Type B pancreatic cell (in vitro differentiated cells): Measurements from ENCODE around the gene PNMA6A. TPM values are rescaled to one million over a fixed set of nuclear protein-coding genes. Genes with fewer than 3 reads are reported as not detected.

ENCODE experiments used
- DNase-seq: peaks from one replicate; pipeline ENCODE4 v3.0.0; 2021; ENCODE audit warnings: mixed read lengths; ENCODE audit not compliant: unreplicated experiment; ENCODE audit errors: extremely low spot score
- H3K27ac Mint-ChIP-seq: 2 replicates; pipeline ENCODE4 v1.8.0; 2021; ENCODE audit warnings: mild to moderate bottlenecking, mixed read lengths
- H3K27me3 Mint-ChIP-seq: 2 replicates; pipeline ENCODE4 v1.8.0; 2021; ENCODE audit warnings: mixed read lengths
- H3K36me3 Mint-ChIP-seq: 2 replicates; pipeline ENCODE4 v1.8.0; 2021; ENCODE audit warnings: mixed read lengths
- H3K4me1 Mint-ChIP-seq: one replicate; pipeline ENCODE4 v1.8.0; 2021; ENCODE audit warnings: mixed read lengths; ENCODE audit not compliant: unreplicated experiment
- H3K4me3 Mint-ChIP-seq: 2 replicates; pipeline ENCODE4 v1.8.0; 2021; ENCODE audit warnings: mild to moderate bottlenecking, mixed read lengths
- H3K9me3 Mint-ChIP-seq: 2 replicates; pipeline ENCODE4 v1.8.0; 2021; ENCODE audit warnings: mixed read lengths
- CTCF ChIP-seq: fragments of 200-600 bp; sonication (generic); conservative IDR thresholded peaks from 2 replicates; pipeline ENCODE4 v1.5.0; 2021; ENCODE audit warnings: antibody characterized with exemption, mild to moderate bottlenecking
- total RNA-seq: library from RNA; stranded (reverse); gene quantifications from 2 replicates; pipeline ENCODE4 v1.2.1, GENCODE V29; 2021; ENCODE audit warnings: low replicate concordance

PNMA6A gene
- total RNA-seq, 1 donor from 2014 or later: 5.4 TPM

GRCh38 chrX:153049093-153049492 is 23.2 kb upstream of the PNMA6A start:
- Mint-ChIP-seq H3K4me1 (no peaks in the 10 kb centered on the region), H3K9me3 (peaks cover 9% of the 10 kb centered on the region), H3K27ac (no peak overlapping the region), H3K36me3 (no peaks in the 10 kb centered on the region), H3K4me3 (no peak overlapping the region), H3K27me3 (peaks cover 7% of the 10 kb centered on the region)
- no peak for TF ChIP-seq CTCF
- DNase-seq: no peak

GRCh38 chrX:153052534-153052933 is 19.7 kb upstream of the PNMA6A start:
- H3K9me3 Mint-ChIP-seq: peaks cover 9% of the 10 kb centered on the region
- peaks cover 4% of the 10 kb centered on the region for H3K4me1 Mint-ChIP-seq
- TF ChIP-seq CTCF: peak; percentile 30
- DNase-seq: no peak
- no peak overlapping the region for H3K27ac Mint-ChIP-seq
- H3K36me3 Mint-ChIP-seq: no peaks in the 10 kb centered on the region
- no peak overlapping the region for H3K4me3 Mint-ChIP-seq
- H3K27me3 Mint-ChIP-seq: peaks cover 7% of the 10 kb centered on the region

GRCh38 chrX:153055871-153056749 is 16.1 kb upstream of the PNMA6A start, which contains the start of gene PNMA3:
Gene PNMA3, plus strand, starts transcription at chrX:153056470. Its CDS starts 586 bp downstream, at chrX:153057056.
- no peak within 1 kb of the TSS for H3K27ac Mint-ChIP-seq
- DNase-seq: no peak
- H3K9me3 Mint-ChIP-seq: no peaks in the 10 kb centered on the region

GRCh38 chrX:153057281-153057680 is 15.0 kb upstream of the PNMA6A start:
- no peak for DNase-seq
- Mint-ChIP-seq H3K4me1 (peaks cover 4% of the 10 kb centered on the region), H3K27ac (no peak overlapping the region), H3K36me3 (no peaks in the 10 kb centered on the region), H3K9me3 (no peaks in the 10 kb centered on the region), H3K4me3 (peak overlapping the region; percentile 65), H3K27me3 (peaks cover 7% of the 10 kb centered on the region)
- no peak for TF ChIP-seq CTCF

More at GRCh38 chrX:153055871-153056749, 16.1 kb upstream of the PNMA6A start, which contains the start of gene PNMA3:
- peaks cover 7% of the 10 kb centered on the region for H3K27me3 Mint-ChIP-seq
- peaks cover 4% of the 10 kb centered on the region for H3K4me1 Mint-ChIP-seq
- H3K36me3 Mint-ChIP-seq: no peaks in the 10 kb centered on the region
- peak within 1 kb of the TSS; percentile 65 for H3K4me3 Mint-ChIP-seq
- no peak for TF ChIP-seq CTCF

- no peaks in the 10 kb centered on the region for H3K36me3 Mint-ChIP-seq
- no peak for TF ChIP-seq CTCF
- no peak overlapping the region for H3K4me3 Mint-ChIP-seq
- H3K27me3 Mint-ChIP-seq: peaks cover 3% of the 10 kb centered on the region
- DNase-seq: no peak
- H3K27ac Mint-ChIP-seq: no peak overlapping the region
- H3K4me1 Mint-ChIP-seq: peaks cover 4% of the 10 kb centered on the region
- H3K9me3 Mint-ChIP-seq: no peaks in the 10 kb centered on the region
These were observed 12.8 kb upstream of the PNMA6A start for GRCh38 chrX:153059191-153060094.
